GM19099 (cell line): ENCODE measurements around the gene GOLGA8J.
"Not testable (repeated sequence)": the region's sequence is repeated elsewhere in the genome, so short reads cannot be mapped to it uniquely, and the experiment has no call there.

Experiments
- POLR2A ChIP-seq: IDR thresholded peaks from 3 replicates; pipeline ENCODE4 v1.6.1; 2011; ENCODE audit warnings: low read depth; ENCODE audit not compliant: insufficient read length; ENCODE audit errors: extremely low read depth

Gene GOLGA8J, protein sequence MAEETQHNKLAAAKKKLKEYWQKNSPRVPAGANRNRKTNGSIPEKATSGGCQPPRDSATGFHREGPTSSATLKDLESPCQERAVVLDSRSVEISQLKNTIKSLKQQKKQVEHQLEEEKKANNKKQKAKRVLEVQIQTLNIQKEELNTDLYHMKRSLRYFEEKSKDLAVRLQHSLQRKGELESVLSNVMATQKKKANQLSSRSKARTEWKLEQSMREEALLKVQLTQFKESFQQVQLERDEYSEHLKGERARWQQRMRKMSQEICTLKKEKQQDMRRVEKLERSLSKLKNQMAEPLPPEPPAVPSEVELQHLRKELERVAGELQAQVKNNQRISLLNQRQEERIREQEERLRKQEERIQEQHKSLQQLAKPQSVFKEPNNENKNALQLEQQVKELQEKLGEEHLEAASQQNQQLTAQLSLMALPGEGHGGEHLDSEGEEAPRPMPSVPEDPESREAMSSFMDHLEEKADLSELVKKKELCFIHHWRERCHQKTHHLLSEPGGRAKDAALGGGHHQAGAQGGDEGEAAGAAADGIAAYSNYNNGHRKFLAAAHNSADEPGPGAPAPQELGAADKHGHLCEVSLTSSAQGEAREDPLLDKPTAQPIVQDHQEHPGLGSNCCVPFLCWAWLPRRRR

DNA sequence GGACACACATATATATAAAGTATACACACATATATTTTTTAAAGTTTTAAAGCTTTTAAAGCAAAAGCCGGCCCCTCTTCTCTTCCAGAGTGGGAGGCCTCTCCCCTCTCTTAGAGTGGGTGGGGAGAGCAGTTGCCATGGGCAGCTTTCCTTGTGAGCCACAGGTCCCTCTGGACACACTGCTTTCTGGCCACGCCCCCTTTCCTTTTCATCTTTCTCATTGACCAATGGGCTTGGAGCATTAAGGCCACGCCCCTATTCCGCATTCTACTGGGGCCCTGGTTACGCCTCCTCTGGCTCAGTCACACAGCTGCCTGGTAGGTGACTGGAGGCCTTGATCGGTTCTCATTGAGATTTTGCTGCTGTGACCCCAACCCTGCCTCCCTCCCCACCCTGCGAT, at the start of gene GOLGA8J:
GOLGA8J (plus strand) TSS at position 301 of the 400 bp plus-strand sequence; CDS start at position 399, 98 bp downstream.
- TF ChIP-seq POLR2A: not testable (repeated sequence)

DNA sequence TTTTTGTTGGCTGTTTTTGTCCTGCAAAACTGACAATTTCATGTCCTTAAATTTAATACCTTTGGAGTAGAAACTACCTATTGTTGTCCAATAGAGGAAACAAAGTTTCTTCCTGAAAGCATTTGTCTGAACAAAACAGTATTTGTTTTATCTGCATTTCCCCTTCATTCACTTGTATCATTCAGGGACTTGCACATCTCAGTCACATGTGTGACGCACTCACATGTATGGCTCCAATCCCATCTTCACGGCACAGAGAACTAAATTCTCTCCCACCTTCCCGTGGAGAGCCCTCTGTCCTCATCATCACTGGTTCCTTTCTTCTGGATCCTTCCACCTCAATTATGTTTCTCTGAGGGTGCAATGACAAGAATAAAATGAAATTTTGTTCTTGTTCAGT, 49.5 kb upstream of the GOLGA8J start:
- no peak for TF ChIP-seq POLR2A

DNA sequence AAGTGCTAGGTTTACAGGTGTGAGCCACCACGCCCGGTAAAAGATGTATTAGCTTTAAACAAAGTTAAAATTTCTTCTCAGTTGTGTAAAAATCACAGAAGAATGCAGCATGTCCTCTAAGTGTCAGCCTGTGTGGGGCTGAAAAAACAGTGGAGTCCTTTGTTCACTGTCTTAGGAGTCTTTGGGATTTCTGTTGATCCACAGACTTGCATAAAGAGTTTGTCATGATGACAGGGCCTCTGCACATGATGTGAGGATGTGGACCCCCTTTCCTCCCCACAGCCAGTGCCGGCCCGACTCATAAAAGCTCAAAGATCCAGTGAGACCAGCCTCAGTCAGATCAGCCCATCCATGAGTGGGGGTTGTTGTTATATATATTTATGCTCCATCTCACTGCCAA, 49.0 kb upstream of the GOLGA8J start:
- TF ChIP-seq POLR2A: no peak

DNA sequence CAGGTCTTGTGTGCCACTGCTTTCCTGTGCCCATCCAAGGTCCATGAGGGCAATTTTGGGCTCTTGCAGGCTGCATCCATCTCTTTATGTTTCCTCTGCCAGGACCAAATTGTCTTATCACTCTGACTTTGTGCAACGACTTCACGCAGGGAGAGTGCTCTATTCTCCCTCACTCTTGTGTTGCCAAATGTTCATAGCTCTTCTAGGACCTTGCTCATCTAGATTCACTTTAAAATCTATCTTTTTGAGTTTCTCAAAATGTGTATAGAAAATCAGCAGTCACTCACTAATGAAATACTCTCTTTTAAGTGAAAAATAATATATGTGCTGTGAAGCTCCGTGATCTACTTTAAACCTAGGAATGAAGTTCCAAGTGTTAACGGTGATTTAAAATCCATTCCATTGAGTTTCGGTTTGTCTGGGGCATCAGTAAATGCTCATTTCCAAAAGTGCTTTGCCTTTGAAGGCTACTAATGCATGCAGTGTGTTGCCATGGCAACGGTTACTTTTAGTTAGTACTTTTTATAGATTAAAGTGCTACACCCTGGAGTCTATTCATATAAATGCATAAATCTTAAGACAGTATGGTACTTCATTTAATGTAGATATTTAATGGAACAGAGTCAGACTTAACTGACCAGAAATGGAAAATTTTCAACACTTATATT, 46.6 kb upstream of the GOLGA8J start:
- no peak for TF ChIP-seq POLR2A

DNA sequence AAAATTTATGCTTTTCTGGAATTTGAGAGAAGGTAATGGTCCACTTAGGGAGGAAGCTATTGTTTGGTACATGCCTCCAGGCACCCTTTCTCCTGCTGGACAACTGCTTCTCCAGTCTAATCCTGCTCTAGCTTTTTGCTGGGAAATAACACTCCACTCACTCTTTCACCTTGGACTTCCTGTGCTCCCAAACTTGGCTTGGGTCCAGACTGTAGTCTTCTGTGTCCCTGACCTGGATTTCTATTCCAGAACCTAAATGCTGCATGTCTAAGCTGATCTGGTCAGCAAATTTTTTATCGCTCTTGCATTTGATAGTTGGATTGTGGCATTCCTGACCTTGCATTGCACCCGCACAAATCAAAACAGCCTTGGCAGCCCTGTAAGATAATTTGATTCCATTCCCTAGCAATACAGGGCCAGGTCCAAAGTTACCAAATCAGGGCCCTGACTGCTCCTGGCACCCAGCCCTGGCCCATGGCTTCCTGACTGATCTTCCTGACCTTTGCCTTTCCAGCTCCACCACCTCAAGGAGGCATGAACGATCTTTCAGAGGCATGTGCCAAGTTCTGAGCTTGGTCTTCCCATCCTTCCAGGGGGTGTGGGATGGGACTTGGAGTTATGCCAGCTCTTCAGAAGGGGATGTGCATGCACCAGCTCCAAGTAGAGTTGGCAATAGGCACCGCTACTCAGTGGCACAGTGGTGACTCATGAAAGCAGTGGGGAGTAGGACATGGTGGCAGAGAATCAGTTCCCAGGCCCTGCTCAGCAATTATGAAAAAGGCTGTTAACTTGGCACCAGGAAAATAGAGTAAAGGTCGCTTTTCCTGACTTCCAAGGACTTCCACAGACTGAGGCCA, 43.9 kb upstream of the GOLGA8J start:
- no peak for TF ChIP-seq POLR2A

DNA sequence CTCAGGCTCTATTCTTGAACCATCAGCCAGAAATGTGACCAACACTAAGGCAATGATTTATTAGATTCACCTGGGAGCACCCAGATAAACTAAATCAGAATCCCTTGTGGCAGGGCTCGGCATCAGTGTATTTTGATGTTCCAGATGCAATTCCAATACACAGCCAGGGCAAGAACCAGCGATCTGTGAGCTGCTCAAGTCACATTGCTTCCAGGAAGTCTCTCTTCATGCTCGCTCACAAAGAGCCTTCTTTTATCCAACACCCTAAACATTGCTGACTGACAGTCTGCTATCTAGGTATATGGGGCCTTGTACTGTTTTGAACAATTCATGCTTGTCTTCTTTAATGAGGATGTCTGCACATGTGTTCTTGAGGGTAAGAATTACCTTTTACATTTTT, 40.9 kb upstream of the GOLGA8J start:
- TF ChIP-seq POLR2A: no peak

DNA sequence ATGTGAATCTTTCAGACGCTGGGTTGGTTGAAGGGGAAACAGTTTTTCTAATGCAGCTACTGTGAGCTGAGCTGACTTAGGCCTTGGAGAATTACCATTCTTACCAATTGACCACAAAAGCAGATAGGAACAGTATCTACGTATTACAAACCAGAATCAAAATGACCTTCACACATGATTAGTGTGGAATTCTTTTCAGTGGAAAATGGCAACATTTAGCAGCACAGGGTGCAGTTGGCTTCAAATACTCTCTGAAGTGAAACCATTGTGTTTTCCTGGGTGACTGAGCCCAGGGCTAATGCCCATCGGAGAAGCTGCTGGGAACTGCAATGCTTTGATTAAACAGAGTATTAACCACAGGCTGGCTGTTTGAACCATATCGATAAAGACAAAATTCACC, 40.2 kb upstream of the GOLGA8J start:
- TF ChIP-seq POLR2A: no peak

DNA sequence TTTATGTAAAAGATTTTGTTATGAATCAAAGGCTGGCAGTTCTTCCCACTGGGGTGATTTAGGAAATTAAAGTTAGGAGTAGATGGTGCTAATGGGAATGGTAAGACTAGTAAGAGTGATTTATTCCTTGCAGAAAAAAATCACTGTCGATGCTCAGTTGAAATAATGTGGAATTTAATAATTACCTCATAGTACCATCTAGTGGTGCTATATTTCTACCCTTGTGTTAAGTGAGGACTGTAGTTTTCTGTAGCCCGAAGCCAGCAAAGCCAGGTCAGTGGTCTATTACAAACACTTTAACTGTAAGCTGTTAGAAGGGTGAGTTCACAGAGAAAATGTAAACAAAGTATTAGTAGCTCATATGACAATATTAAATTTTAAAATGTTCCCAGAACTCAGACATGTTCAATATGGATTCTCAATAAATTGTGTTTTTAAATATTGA, 39.5 kb upstream of the GOLGA8J start:
- TF ChIP-seq POLR2A: no peak

DNA sequence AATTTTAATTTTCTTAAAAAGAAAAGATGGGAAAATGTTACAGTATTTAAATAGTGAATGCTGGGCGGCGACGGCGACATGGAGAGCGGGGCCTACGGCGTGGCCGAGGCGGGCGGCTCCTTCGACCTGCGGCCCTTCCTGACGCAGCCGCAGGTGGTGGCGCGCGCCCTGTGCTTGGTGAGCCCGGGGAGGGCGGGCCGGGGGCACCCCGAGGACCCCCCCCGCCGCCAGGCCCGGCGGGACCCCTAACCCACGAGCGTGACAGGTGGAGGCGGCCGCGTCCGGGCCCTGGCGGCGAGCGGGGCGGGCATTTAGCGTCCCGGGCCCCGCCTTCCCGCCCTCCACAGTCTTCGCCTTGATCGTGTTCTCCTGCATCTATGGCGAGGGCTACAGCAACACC, 38.4 kb upstream of the GOLGA8J start:
- no peak for TF ChIP-seq POLR2A

DNA sequence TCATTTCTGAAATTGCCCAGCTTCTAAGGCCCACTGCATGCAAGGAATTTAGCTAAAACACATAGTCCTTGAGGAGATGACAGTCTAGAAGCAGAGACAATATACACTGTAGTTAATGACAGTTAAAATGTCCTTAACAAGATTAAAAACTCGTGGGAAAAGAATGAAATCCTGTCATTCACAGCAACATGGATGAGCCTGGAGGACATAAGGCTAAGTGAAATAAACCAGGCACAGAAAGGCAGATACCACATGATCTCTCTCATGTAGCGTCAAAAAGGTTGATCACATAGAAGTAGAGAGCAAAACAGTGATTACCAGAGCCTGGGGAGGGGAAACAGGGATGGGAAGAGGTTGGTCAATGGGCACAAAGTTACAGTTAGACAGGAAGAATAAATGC, 36.3 kb upstream of the GOLGA8J start:
- TF ChIP-seq POLR2A: no peak

DNA sequence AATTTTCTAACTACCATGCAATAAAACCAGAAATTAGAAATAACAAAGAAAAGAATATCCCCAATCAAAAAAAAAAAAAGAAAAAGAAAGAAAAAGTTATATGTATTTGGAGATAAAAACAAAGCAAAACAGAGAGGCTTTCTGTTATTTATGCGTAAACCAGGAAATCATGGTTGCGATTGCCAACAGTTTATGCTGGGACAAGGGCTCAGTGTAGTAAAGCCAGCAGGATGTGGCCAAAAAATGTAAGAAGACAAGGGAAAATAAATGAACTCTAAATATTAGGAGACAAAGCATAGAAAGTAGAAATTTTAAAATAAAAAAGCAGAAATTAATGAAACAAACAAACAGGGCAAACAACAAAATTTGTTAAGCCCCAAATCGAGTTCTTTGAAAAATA, 27.2 kb upstream of the GOLGA8J start:
- no peak for TF ChIP-seq POLR2A

DNA sequence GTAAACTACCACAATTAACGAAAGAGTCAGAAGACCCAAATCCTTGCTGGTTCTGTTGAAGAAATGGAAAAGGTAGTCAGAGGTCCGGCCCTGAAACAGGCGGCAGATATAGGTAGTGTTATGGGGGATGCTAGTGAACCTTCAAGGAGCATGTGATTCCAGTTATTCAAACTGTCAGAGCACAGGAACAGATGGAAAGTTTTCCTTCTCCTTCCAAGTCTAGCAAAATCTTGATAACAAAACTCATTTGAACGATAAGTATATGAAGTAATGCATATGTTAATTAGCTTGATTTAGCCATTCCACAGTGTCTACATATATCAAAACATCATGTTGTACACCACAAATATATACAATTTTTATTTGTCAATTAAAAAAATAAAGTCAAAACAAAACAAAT, 26.6 kb upstream of the GOLGA8J start:
- TF ChIP-seq POLR2A: no peak

DNA sequence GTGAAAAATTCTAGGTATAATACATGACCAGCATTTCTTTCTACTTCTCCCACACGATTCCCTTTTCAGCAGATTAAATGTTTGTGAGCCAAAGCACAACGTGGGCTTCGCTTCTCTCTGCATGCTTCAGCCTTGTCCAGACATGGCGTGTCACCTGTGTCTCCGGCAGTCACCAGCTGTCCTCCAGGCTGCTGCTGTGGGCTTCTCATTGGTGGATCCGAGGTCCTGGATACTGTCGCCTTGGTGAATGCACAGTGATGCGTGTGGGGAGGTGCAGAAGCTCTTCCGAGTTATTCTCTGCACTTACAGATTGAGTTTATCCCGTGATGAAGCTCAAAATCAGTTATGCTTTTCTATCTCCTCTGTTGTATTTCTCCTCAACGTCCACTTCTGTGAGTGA, 23.0 kb upstream of the GOLGA8J start:
- TF ChIP-seq POLR2A: no peak

DNA sequence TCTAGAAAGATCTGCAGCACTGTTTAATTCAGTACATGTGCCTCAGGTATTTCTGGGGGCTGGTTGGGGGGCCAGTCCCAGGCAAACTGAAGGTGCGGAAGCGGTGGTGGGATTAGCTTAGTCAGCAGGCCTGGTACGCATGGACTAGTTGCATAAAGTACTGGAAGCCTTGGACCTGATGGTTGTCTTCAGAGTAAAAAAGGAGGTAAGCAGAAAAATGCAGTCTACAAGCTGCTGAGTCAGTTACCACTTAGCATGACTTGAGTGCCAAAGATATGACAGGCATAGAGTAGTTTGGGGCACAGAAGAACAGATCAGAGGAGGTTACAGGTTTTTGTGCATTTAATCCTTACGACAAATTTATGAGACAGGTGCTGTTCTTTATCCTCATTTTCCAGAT, 19.9 kb upstream of the GOLGA8J start:
- no peak for TF ChIP-seq POLR2A

DNA sequence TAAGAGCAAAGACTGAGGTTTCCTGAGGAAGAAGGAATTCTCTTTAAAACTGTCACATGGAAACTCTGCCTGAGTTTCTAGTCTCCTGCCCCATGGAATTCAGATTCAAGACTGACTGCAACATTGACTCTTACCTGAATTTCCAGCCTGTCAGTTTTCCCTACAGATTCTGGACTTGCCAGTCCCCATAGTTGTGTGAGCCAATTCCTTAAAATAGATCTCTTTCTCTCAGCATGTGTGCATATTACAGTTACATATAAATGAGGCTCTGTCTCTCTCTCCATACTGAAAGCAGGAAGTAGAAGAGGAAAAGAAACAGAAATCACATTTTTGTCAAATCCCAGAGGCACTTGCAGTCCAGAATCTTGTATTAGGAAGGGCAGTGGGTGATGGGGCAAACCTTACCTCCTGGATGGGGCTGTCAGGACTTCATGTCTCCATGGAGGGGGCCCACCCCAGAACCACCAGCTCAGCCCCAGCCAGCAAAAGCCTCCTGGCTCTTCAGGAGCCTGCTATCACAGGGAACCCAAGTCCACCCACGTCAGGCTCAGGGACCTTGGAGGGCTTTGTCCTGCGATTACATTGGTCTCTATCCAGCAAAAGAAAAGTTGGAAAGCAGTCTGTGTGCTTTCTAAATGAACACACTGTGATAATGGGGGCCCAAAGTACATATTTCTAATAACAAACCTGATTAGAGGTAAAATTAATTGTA, 18.8 kb upstream of the GOLGA8J start:
- no peak for TF ChIP-seq POLR2A
